K562 treated with DMSO at 1 percent for 4 hours (cell line): ENCODE results near the gene CFAP47. TPM values are rescaled to one million over a fixed set of nuclear protein-coding genes. Genes with fewer than 3 reads are reported as not detected.

Experiments used
- total RNA-seq: library from RNA; unstranded; fragments of 300-600 nt; gene quantifications from 2 replicates; pipeline ENCODE4 v1.2.3, GENCODE V29; 2022; ENCODE audit not compliant: insufficient read depth

CFAP47 gene
- total RNA-seq, result not detected in 2 replicates

GRCh38 chrX:35919536-35920309, at the start of gene CFAP47:
CFAP47 (plus strand) TSS chrX:35919734; CDS start chrX:35919800, 66 bp downstream.

Other genes starting within 250 kb of the CFAP47 start
- 0.40 and 1.7 TPM in 2 replicates for gene MAGEB16, start 121.4 kb upstream of the CFAP47 start, total RNA-seq